ENCODE measurements around the gene ANKRD63.

ANKRD63 gene

GRCh38 chr15:40302288-40302886 is 19.5 kb upstream of the ANKRD63 start:
- no peak for TF ChIP-seq CTCF (IDR thresholded peaks at IDR 0.05)
- no peak for DNase-seq (ENCODE audit: low spot score)
- H3K4me3 ChIP-seq: no peak overlapping the region
- no peak overlapping the region for H3K27ac ChIP-seq

GRCh38 chr15:40301467-40302179 is 18.8 kb upstream of the ANKRD63 start:
- no peak overlapping the region for H3K4me3 ChIP-seq
- H3K27ac ChIP-seq: no peak overlapping the region
- TF ChIP-seq CTCF (IDR thresholded peaks at IDR 0.05): no peak
- no peak for DNase-seq (ENCODE audit: low spot score)

- H3K27ac ChIP-seq: no peak overlapping the region
- H3K4me3 ChIP-seq: no peak overlapping the region
- DNase-seq (ENCODE audit: low spot score): no peak
- TF ChIP-seq CTCF (IDR thresholded peaks at IDR 0.05): no peak
Measured at GRCh38 chr15:40300771-40301170, 17.9 kb upstream of the ANKRD63 start.

- no peak overlapping the region for H3K27ac ChIP-seq
- no peak for TF ChIP-seq CTCF (IDR thresholded peaks at IDR 0.05)
- no peak for DNase-seq (ENCODE audit: low spot score)
Measured at GRCh38 chr15:40300367-40300766, 17.5 kb upstream of the ANKRD63 start.

GRCh38 chr15:40298216-40298935 is 15.5 kb upstream of the ANKRD63 start:
- no peak overlapping the region for H3K4me3 ChIP-seq
- no peak overlapping the region for H3K27ac ChIP-seq
- DNase-seq (ENCODE audit: low spot score): no peak
- no peak for TF ChIP-seq CTCF (IDR thresholded peaks at IDR 0.05)

More at GRCh38 chr15:40300367-40300766, 17.5 kb upstream of the ANKRD63 start:
- no peak overlapping the region for H3K4me3 ChIP-seq

- Histone ChIP-seq H3K4me3 (no peak overlapping the region), H3K27ac (no peak overlapping the region)
- TF ChIP-seq CTCF (IDR thresholded peaks at IDR 0.05): no peak
- no peak for DNase-seq (ENCODE audit: low spot score)
Measured at GRCh38 chr15:40297356-40297755, 14.5 kb upstream of the ANKRD63 start.

All from coronary artery (tissue), 2 donors.